CD4-positive, alpha-beta T cell (primary cell): ENCODE results near the gene GRM5. TPM values are rescaled to one million over a fixed set of nuclear protein-coding genes. Genes with fewer than 3 reads are reported as not detected.

Experiments used
- ATAC-seq: fragments of 200-7000 bp; cut with Tn5 transposase; one replicate; pipeline ENCODE4 v1.10.0; 2022; ENCODE audit warnings: mild to moderate bottlenecking; ENCODE audit not compliant: poor library complexity
- CTCF ChIA-PET: fragments of 350-600 bp; sonication (Branson Sonifier 250); formaldehyde crosslinking; loops from one replicate; lab custom pipeline; 2021; ENCODE audit warnings: antibody characterized with exemption, inconsistent platforms; lab: Charles Lee
- POLR2A ChIA-PET: fragments of 350-600 bp; sonication (Branson Sonifier 250); formaldehyde crosslinking; loops from one replicate; lab custom pipeline; 2021; ENCODE audit warnings: antibody characterized with exemption, inconsistent platforms; lab: Charles Lee
- DNase-seq, 14 experiments: peaks; one replicate each; pipeline ENCODE4 v3.0.0-alpha.2; 2013 to 2020; ENCODE audit warnings: mixed read lengths in 2 of 14
- H3K27ac ChIP-seq, 2 donors: one replicate each; pipeline versions ENCODE4 v1.5.1 to v1.7.0; 2013; ENCODE audit warnings: low read length in 2 of 2, low read depth in 1 of 2, mild to moderate bottlenecking in 1 of 2
- H3K27me3 ChIP-seq, 2 experiments: 1 replicate in 1 of 2; 2 replicates in 1 of 2; pipeline versions ENCODE4 v1.6.1 to v1.7.0; 2013; ENCODE audit warnings: low read length in 2 of 2, control low read depth in 1 of 2, mild to moderate bottlenecking in 1 of 2, moderate library complexity in 1 of 2; ENCODE audit not compliant: insufficient read depth in 2 of 2, control insufficient read depth in 1 of 2
- H3K36me3 ChIP-seq: one replicate; pipeline ENCODE4 v1.6.1; 2013; ENCODE audit warnings: low read length, control low read depth; ENCODE audit not compliant: insufficient read depth
- H3K4me1 ChIP-seq: one replicate; pipeline ENCODE4 v1.6.1; 2013; ENCODE audit warnings: low read length, control low read depth; ENCODE audit not compliant: insufficient read depth
- H3K4me3 ChIP-seq: one replicate; pipeline ENCODE4 v1.5.1; 2013; ENCODE audit warnings: mild to moderate bottlenecking, low read length, moderate library complexity
- H3K9me3 ChIP-seq, 2 experiments: 1 replicate in 1 of 2; 2 replicates in 1 of 2; pipeline versions ENCODE4 v1.6.1 to v1.7.0; 2013; ENCODE audit warnings: low read length in 2 of 2, mild to moderate bottlenecking in 2 of 2, control low read depth in 1 of 2, moderate library complexity in 1 of 2; ENCODE audit not compliant: control insufficient read depth in 1 of 2, insufficient read depth in 1 of 2
- H3K27ac Mint-ChIP-seq: one replicate; pipeline ENCODE4 v1.8.0; 2020; ENCODE audit warnings: mixed read lengths
- H3K27me3 Mint-ChIP-seq: one replicate; pipeline ENCODE4 v1.8.0; 2021; ENCODE audit warnings: mixed read lengths
- H3K36me3 Mint-ChIP-seq: one replicate; pipeline ENCODE4 v1.8.0; 2021; ENCODE audit warnings: low read depth, mixed read lengths
- H3K4me1 Mint-ChIP-seq: one replicate; pipeline ENCODE4 v1.8.0; 2021; ENCODE audit warnings: low read depth, mixed read lengths
- H3K4me3 Mint-ChIP-seq: one replicate; pipeline ENCODE4 v1.8.0; 2020; ENCODE audit warnings: mild to moderate bottlenecking, mixed read lengths
- H3K9me3 Mint-ChIP-seq: one replicate; pipeline ENCODE4 v1.8.0; 2020; ENCODE audit warnings: mixed read lengths
- CTCF ChIP-seq: fragments of 200-600 bp; IDR thresholded peaks from one replicate; pipeline ENCODE4 v1.8.0; 2022; ENCODE audit warnings: antibody characterized with exemption, mild to moderate bottlenecking
- intact Hi-C, 2 experiments: fragments of 100-400 bp; cut with DNase I in 1 of 2; cut with micrococcal nuclease in 1 of 2; formaldehyde crosslinking; loops; one replicate each; pipeline versions ENCODE4 v1.15.1 to v1.9.0; 2023 to 2025; cut with DNase I, micrococcal nuclease
- total RNA-seq, 174 experiments: library from RNA in 2 of 174; stranded (reverse) in 2 of 174; gene quantifications; one replicate each; pipeline ENCODE4 v1.2.3 and lab custom pipeline; 2021 to 2026

The GRM5 gene
- total RNA-seq, 2 experiments from 2014 or later = not detected

- POLR2A ChIA-PET = no interaction called here
- ATAC-seq (no peak), DNase-seq (peak in 3 of 14 experiments; percentile 1 to 28 (median 19))
- no peaks in the 10 kb centered on the region for H3K9me3 Mint-ChIP-seq
- no peak for TF ChIP-seq CTCF
- no peaks in the 10 kb centered on the region for H3K36me3 ChIP-seq
- peaks cover 8% of the 10 kb centered on the region for H3K4me1 ChIP-seq
- H3K4me3 Mint-ChIP-seq = peak overlapping the region; percentile 74
- no peaks in the 10 kb centered on the region for H3K36me3 Mint-ChIP-seq
- peaks cover 15% of the 10 kb centered on the region for H3K4me1 Mint-ChIP-seq
- intact Hi-C loops = no loop called here
- CTCF ChIA-PET = no interaction called here
- H3K27ac Mint-ChIP-seq = no peak overlapping the region
- H3K27ac ChIP-seq = no peak overlapping the region
- H3K27me3 Mint-ChIP-seq = peaks cover 68% of the 10 kb centered on the region
- H3K27me3 ChIP-seq = peaks cover 32 to 57% of the 10 kb centered on the region in 2 experiments
- peak overlapping the region; percentile 37 for H3K4me3 ChIP-seq
- H3K9me3 ChIP-seq = no peaks in the 10 kb centered on the region
Measured at GRCh38 chr11:88508759-88509581, 556.8 kb downstream of the GRM5 start.

GRCh38 chr11:88508418-88508758, 557.4 kb downstream of the GRM5 start:
- Histone ChIP-seq H3K27ac (no peak overlapping the region), H3K27me3 (peaks cover 32 to 57% of the 10 kb centered on the region in 2 experiments), H3K4me1 (peaks cover 8% of the 10 kb centered on the region), H3K4me3 (peak overlapping the region; percentile 11), H3K36me3 (no peaks in the 10 kb centered on the region), H3K9me3 (no peaks in the 10 kb centered on the region)
- no peak for TF ChIP-seq CTCF
- ATAC-seq (no peak), DNase-seq (no peak)
- intact Hi-C loops = no loop called here
- Mint-ChIP-seq H3K27ac (no peak overlapping the region), H3K4me3 (peak overlapping the region; percentile 83), H3K9me3 (no peaks in the 10 kb centered on the region), H3K4me1 (peaks cover 15% of the 10 kb centered on the region), H3K27me3 (peaks cover 65% of the 10 kb centered on the region), H3K36me3 (no peaks in the 10 kb centered on the region)
- POLR2A ChIA-PET = no interaction called here
- CTCF ChIA-PET = no interaction called here

- peaks cover 15% of the 10 kb centered on the region for H3K4me1 Mint-ChIP-seq
Measured at GRCh38 chr11:88507771-88508417, 557.9 kb downstream of the GRM5 start.

More at GRCh38 chr11:88507771-88508417, 557.9 kb downstream of the GRM5 start:
- Histone ChIP-seq H3K36me3 (no peaks in the 10 kb centered on the region), H3K9me3 (no peaks in the 10 kb centered on the region), H3K4me3 (no peak overlapping the region), H3K4me1 (peaks cover 8% of the 10 kb centered on the region), H3K27me3 (peaks cover 32 to 56% of the 10 kb centered on the region in 2 experiments), H3K27ac (no peak overlapping the region)
- POLR2A ChIA-PET = no interaction called here
- Mint-ChIP-seq H3K27ac (no peak overlapping the region), H3K4me3 (peak overlapping the region; percentile 83), H3K27me3 (peaks cover 68% of the 10 kb centered on the region), H3K36me3 (no peaks in the 10 kb centered on the region), H3K9me3 (no peaks in the 10 kb centered on the region)
- intact Hi-C loops = no loop called here
- ATAC-seq = no peak
- no peak for DNase-seq
- TF ChIP-seq CTCF = no peak
- CTCF ChIA-PET = no interaction called here
